OCI-LY1 (cell line): ENCODE data around the gene BRPF1.

Experiments used
- H2AFZ ChIP-seq: fragments of 200-600 bp; sonication (generic), shearing (Covaris generic); 2 replicates; pipeline ENCODE4 v1.6.0; 2014; ENCODE audit warnings: antibody characterized with exemption, mild to moderate bottlenecking, low read length
- H3F3A ChIP-seq: fragments of 200-600 bp; sonication (generic), shearing (Covaris generic); 2 replicates; pipeline ENCODE4 v1.6.0; 2014; ENCODE audit warnings: mild to moderate bottlenecking, antibody characterized with exemption, low read length, moderate library complexity; ENCODE audit not compliant: insufficient read depth
- H3K27ac ChIP-seq: fragments of 200-600 bp; sonication (generic); 2 replicates; pipeline ENCODE4 v1.5.1; 2014; ENCODE audit warnings: low read length, mixed run types, mild to moderate bottlenecking, low read depth; ENCODE audit not compliant: poor library complexity, severe bottlenecking
- H3K27me3 ChIP-seq: fragments of 200-600 bp; sonication (generic); 2 replicates; pipeline ENCODE4 v1.6.0; 2014; ENCODE audit warnings: antibody characterized with exemption, mild to moderate bottlenecking, low read length, moderate library complexity; ENCODE audit not compliant: insufficient read depth
- H3K36me3 ChIP-seq: fragments of 200-600 bp; sonication (generic); 2 replicates; pipeline ENCODE4 v1.6.1; 2014; ENCODE audit warnings: mild to moderate bottlenecking, antibody characterized with exemption, low read length, moderate library complexity, mixed read lengths; ENCODE audit not compliant: insufficient read depth
- H3K4me1 ChIP-seq: fragments of 200-600 bp; sonication (generic); 2 replicates; pipeline ENCODE4 v1.5.1; 2014; ENCODE audit warnings: mild to moderate bottlenecking, low read length, moderate library complexity; ENCODE audit not compliant: insufficient read depth, severe bottlenecking
- H3K4me2 ChIP-seq: fragments of 200-600 bp; sonication (generic), shearing (Covaris generic); 2 replicates; pipeline ENCODE4 v1.6.1; 2014; ENCODE audit warnings: low read length
- H3K4me3 ChIP-seq: fragments of 200-600 bp; sonication (generic); 2 replicates; pipeline ENCODE4 v1.5.1; 2014; ENCODE audit warnings: low read length, low read depth, mild to moderate bottlenecking, mixed read lengths; ENCODE audit not compliant: poor library complexity, severe bottlenecking
- H3K79me2 ChIP-seq: fragments of 200-600 bp; shearing (Covaris generic); 2 replicates; pipeline ENCODE4 v1.6.1; 2016; ENCODE audit warnings: mixed run types, low read length, mixed read lengths; ENCODE audit not compliant: insufficient read depth
- H3K9ac ChIP-seq: fragments of 200-600 bp; sonication (generic), shearing (Covaris generic); 2 replicates; pipeline ENCODE4 v1.6.1; 2014; ENCODE audit warnings: mild to moderate bottlenecking, low read length, mixed read lengths
- H3K9me2 ChIP-seq: fragments of 200-600 bp; sonication (generic), shearing (Covaris generic); 2 replicates; pipeline ENCODE4 v1.6.1; 2014; ENCODE audit warnings: low read depth, mild to moderate bottlenecking, low read length, mixed read lengths
- H3K9me3 ChIP-seq: fragments of 200-600 bp; shearing (Covaris generic); 2 replicates; pipeline ENCODE4 v1.6.1; 2014; ENCODE audit warnings: low read length, mixed read lengths
- H4K20me1 ChIP-seq: fragments of 200-600 bp; sonication (generic), shearing (Covaris generic); 2 replicates; pipeline ENCODE4 v1.6.0; 2016; ENCODE audit warnings: mild to moderate bottlenecking, low read length; ENCODE audit not compliant: insufficient read depth
- CTCF ChIP-seq: fragments of 200-600 bp; sonication (generic), shearing (Covaris generic); IDR thresholded peaks from 2 replicates; pipeline ENCODE4 v1.5.1; 2017; ENCODE audit warnings: mild to moderate bottlenecking, antibody characterized with exemption, low read length, moderate library complexity, mixed read lengths
- EZH2 ChIP-seq: fragments of 200-600 bp; sonication (generic), shearing (Covaris generic); IDR thresholded peaks from 2 replicates; pipeline ENCODE4 v1.8.0; 2017; ENCODE audit warnings: borderline replicate concordance, mixed run types, mild to moderate bottlenecking, antibody characterized with exemption, low read length, moderate library complexity, mixed read lengths

BRPF1 gene

GRCh38 chr3:9701006-9701405 lies 30.5 kb upstream of the BRPF1 start:
- Histone ChIP-seq H3F3A (no peaks in the 10 kb centered on the region), H2AFZ (no peak overlapping the region), H3K36me3 (peaks cover 19% of the 10 kb centered on the region), H3K27ac (no peak overlapping the region), H3K79me2 (no peaks in the 10 kb centered on the region), H3K9me2 (no peaks in the 10 kb centered on the region), H3K4me1 (no peaks in the 10 kb centered on the region), H3K9me3 (no peaks in the 10 kb centered on the region), H3K4me3 (no peak overlapping the region), H3K27me3 (0 out of 2 replicates have a peak, but pooled peaks cover under 1% of the 10 kb centered on the region), H3K9ac (no peak overlapping the region), H4K20me1 (no peaks in the 10 kb centered on the region), H3K4me2 (no peak overlapping the region)
- TF ChIP-seq EZH2 (no peak), CTCF (no peak)

GRCh38 chr3:9701711-9702110 lies 29.8 kb upstream of the BRPF1 start:
- Histone ChIP-seq H3K4me1 (no peaks in the 10 kb centered on the region), H3K79me2 (no peaks in the 10 kb centered on the region), H3K36me3 (peaks cover 15% of the 10 kb centered on the region), H4K20me1 (no peaks in the 10 kb centered on the region), H3K9me3 (no peaks in the 10 kb centered on the region), H3K4me3 (no peak overlapping the region), H3F3A (no peaks in the 10 kb centered on the region), H2AFZ (no peak overlapping the region), H3K27ac (no peak overlapping the region), H3K9ac (no peak overlapping the region), H3K4me2 (no peak overlapping the region), H3K27me3 (peaks cover 7% of the 10 kb centered on the region), H3K9me2 (no peaks in the 10 kb centered on the region)
- TF ChIP-seq CTCF (no peak), EZH2 (no peak)

GRCh38 chr3:9703240-9703639 lies 28.3 kb upstream of the BRPF1 start:
- no peak overlapping the region for H3K4me3 ChIP-seq
- H3F3A ChIP-seq, result no peaks in the 10 kb centered on the region
- no peaks in the 10 kb centered on the region for H3K9me2 ChIP-seq
- H2AFZ ChIP-seq, result no peak overlapping the region
- no peak overlapping the region for H3K27ac ChIP-seq
- H3K79me2 ChIP-seq, result no peaks in the 10 kb centered on the region
- H3K27me3 ChIP-seq, result peaks cover 8% of the 10 kb centered on the region
- H4K20me1 ChIP-seq, result no peaks in the 10 kb centered on the region
- H3K9me3 ChIP-seq, result no peaks in the 10 kb centered on the region
- TF ChIP-seq EZH2, result no peak
- no peak for TF ChIP-seq CTCF
- H3K36me3 ChIP-seq, result peaks cover 15% of the 10 kb centered on the region
- H3K4me1 ChIP-seq, result no peaks in the 10 kb centered on the region
- no peak overlapping the region for H3K4me2 ChIP-seq
- no peak overlapping the region for H3K9ac ChIP-seq
